ENCODE data around the gene SBNO2. TPM values are rescaled to one million over a fixed set of nuclear protein-coding genes. Genes with fewer than 3 reads are reported as not detected.

The SBNO2 gene
- total RNA-seq, 1 experiment from 2014 or later, result 46.3 TPM

DNA sequence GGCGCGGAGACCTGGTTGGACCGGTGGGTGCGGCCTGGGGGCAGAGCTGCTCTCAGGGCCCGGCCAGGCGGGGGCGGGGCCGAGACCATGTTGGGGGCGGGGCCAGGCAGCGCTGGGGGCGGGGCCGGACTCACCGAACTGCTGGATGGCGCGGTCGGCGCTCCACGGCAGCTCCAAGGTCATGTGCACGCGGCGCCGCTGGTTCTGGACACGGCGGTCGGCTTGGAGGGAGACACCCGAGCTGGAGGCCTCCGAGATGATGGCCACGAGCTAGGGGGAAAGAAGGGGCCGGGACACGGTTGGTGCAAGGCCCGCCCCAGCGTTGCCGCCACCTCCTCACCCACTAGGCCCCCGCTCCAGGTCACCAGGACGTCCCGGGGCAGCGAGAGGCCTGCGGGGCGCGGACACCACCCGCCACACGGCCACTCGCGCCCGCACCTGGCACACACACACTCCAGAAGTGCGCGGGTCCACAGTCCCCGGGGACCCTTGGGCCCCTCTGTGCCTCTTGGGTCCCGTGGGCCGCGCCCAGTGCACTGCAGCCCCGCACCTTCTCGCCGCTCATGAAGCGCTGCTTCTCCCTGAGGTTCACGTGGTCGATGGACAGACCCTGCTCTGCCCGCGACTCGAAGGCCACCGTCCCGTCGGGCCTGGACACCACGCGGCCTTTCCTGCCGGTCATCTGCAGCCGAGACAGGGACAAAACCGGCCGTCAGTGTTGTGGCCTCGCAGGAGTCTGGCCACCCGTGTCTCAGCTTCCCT is 61.6 kb downstream of the SBNO2 start:
- Histone ChIP-seq H3K4me2 (ENCODE audit: insufficient read depth, insufficient read length, low read length) (no peak overlapping the region), H2AK5ac (ENCODE audit: insufficient read length, low read length) (no peak overlapping the region), H3K79me2 (ENCODE audit: insufficient read depth, low read length) (no peaks in the 10 kb centered on the region), H3K4me1 (ENCODE audit: insufficient read depth, low read length) (no peaks in the 10 kb centered on the region), H2BK5ac (ENCODE audit: insufficient read length, low read length) (no peak overlapping the region), H3T11ph (ENCODE audit: low read length) (no peak overlapping the region), H4K20me1 (ENCODE audit: control insufficient read depth, insufficient read depth, insufficient read length) (no peaks in the 10 kb centered on the region), H3K23me2 (ENCODE audit: insufficient read length, low read depth, low read length, poor library complexity, severe bottlenecking) (no peaks in the 10 kb centered on the region), H3K9me3 (ENCODE audit: control insufficient read depth, low read depth, low read length) (no peaks in the 10 kb centered on the region), H3K27me3 (ENCODE audit: insufficient read depth, low read length) (no peaks in the 10 kb centered on the region), H2BK120ac (ENCODE audit: low read depth, low read length, poor library complexity, severe bottlenecking) (no peak overlapping the region), H2AFZ (ENCODE audit: low read length) (no peak overlapping the region), H4K91ac (ENCODE audit: insufficient read length, low read depth, low read length) (peak overlapping the region; percentile 20), H4K8ac (replicated peaks; ENCODE audit: insufficient read length, low read depth, low read length) (no peak overlapping the region), H3K4ac (ENCODE audit: low read depth, low read length) (no peak overlapping the region), H3K9ac (ENCODE audit: extremely low read depth, insufficient read length, low read length) (no peak overlapping the region), H3K27ac (ENCODE audit: insufficient read length, low read depth, low read length) (no peak overlapping the region), H3K14ac (ENCODE audit: insufficient read depth, low read length) (no peak overlapping the region; the same call in 1 of the 2 replicates), H2BK12ac (ENCODE audit: insufficient read length, low read depth, low read length) (no peak overlapping the region), H3K23ac (ENCODE audit: insufficient read length, low read depth, low read length) (no peak overlapping the region), H2BK20ac (ENCODE audit: low read depth, low read length, poor library complexity, severe bottlenecking) (no peak overlapping the region), H3K18ac (ENCODE audit: insufficient read length, low read depth, low read length) (no peak overlapping the region), H4K5ac (ENCODE audit: insufficient read length, low read depth, low read length) (no peak overlapping the region), H2BK15ac (ENCODE audit: low read depth, low read length) (no peak overlapping the region), H3K79me1 (ENCODE audit: insufficient read depth, low read depth, low read length, poor library complexity, severe bottlenecking) (no peaks in the 10 kb centered on the region), H3K56ac (ENCODE audit: insufficient read length, low read depth, low read length) (no peak overlapping the region)
- Mint-ChIP-seq H3K36me3 (ENCODE audit: insufficient read depth in 1 of 3, low read depth in 3 of 3) (peaks cover 0 to 7% (median 0%) of the 10 kb centered on the region in 3 experiments; a peak in 3 of 7 replicates), H3K9me3 (no peaks in the 10 kb centered on the region), H3K4me3 (no peak overlapping the region), H3K27me3 (ENCODE audit: low read depth) (peaks cover 2% of the 10 kb centered on the region), H3K4me1 (peaks cover 0 to 9% of the 10 kb centered on the region in 2 experiments; a peak in 2 of 4 replicates), H3K27ac (0 out of 7 replicates have a peak overlapping the region, but pooled peaks of 1 of the 3 experiments have one; percentile 79)
- WGBS (ENCODE audit: extremely low coverage, insufficient read length, low lambda C conversion rate), result no CpG with 5 or more reads among the region's 71 CpGs
- no peak for TF ChIP-seq CTCF (conservative IDR thresholded peaks at IDR 0.05)
- peak; percentile 91 for DNase-seq
